Smooth muscle cell (in vitro differentiated cells): ENCODE data around the gene VWA5B2. TPM values are rescaled to one million over a fixed set of nuclear protein-coding genes. Genes with fewer than 3 reads are reported as not detected.

ENCODE experiments used
- DNase-seq: peaks from one replicate; lab custom pipeline; 2025; ENCODE audit not compliant: unreplicated experiment; lab: John Stamatoyannopoulos, UW
- H2AFZ ChIP-seq: fragments of 200-600 bp; sonication (generic); 2 replicates; pipeline ENCODE4 v1.6.0; 2016; ENCODE audit warnings: antibody characterized with exemption, low read depth, mild to moderate bottlenecking
- H3F3A ChIP-seq: fragments of 200-600 bp; sonication (generic); 2 replicates; pipeline ENCODE4 v1.6.0; 2017; ENCODE audit warnings: antibody characterized with exemption, low read depth
- H3K27ac ChIP-seq: fragments of 200-600 bp; sonication (generic); 2 replicates; pipeline ENCODE4 v1.5.1; 2016; ENCODE audit warnings: low read depth, mild to moderate bottlenecking
- H3K27me3 ChIP-seq: fragments of 200-600 bp; sonication (generic); 2 replicates; pipeline ENCODE4 v1.6.1; 2016; ENCODE audit warnings: low read depth, mild to moderate bottlenecking
- H3K36me3 ChIP-seq: fragments of 200-600 bp; sonication (generic); 2 replicates; pipeline ENCODE4 v1.5.1; 2016; ENCODE audit warnings: low read depth
- H3K4me1 ChIP-seq: fragments of 200-600 bp; sonication (generic); 2 replicates; pipeline ENCODE4 v1.5.1; 2016; ENCODE audit warnings: low read depth
- H3K4me2 ChIP-seq: fragments of 200-600 bp; sonication (generic); 2 replicates; pipeline ENCODE4 v1.6.0; 2016; ENCODE audit warnings: mild to moderate bottlenecking
- H3K4me3 ChIP-seq: fragments of 200-600 bp; sonication (generic); 2 replicates; pipeline ENCODE4 v1.5.1; 2016; ENCODE audit warnings: mild to moderate bottlenecking
- H3K79me2 ChIP-seq: fragments of 200-600 bp; sonication (generic); 2 replicates; pipeline ENCODE4 v1.6.0; 2016; ENCODE audit warnings: low read depth, mild to moderate bottlenecking
- H3K9ac ChIP-seq: fragments of 200-600 bp; sonication (generic); 2 replicates; pipeline ENCODE4 v1.6.0; 2016; ENCODE audit warnings: low read depth
- H3K9me3 ChIP-seq: fragments of 200-600 bp; sonication (generic); replicated peaks from 2 replicates; pipeline ENCODE4 v1.5.1; 2016; ENCODE audit warnings: low read depth
- H4K20me1 ChIP-seq: fragments of 200-600 bp; sonication (generic); 2 replicates; pipeline ENCODE4 v1.6.0; 2016; ENCODE audit warnings: low read depth
- CTCF ChIP-seq: fragments of 200-600 bp; sonication (generic); IDR thresholded peaks from 2 replicates; pipeline ENCODE4 v1.5.1; 2017; ENCODE audit warnings: borderline replicate concordance, mild to moderate bottlenecking, antibody characterized with exemption; ENCODE audit not compliant: insufficient read depth, poor library complexity, severe bottlenecking
- WGBS: methylation state at CpG from one replicate; pipeline ENCODE4 v1.1.7; 2016; ENCODE audit warnings: low lambda C conversion rate; 5-methylcytosine and 5-hydroxymethylcytosine counted together
- polyA plus RNA-seq: library from polyadenylated mRNA; unstranded; fragments of >200 nt; fragmentation: Nextera tagmentation; extraction: Ambion mirVana; gene quantifications from 2 replicates; pipeline ENCODE4 v1.2.1, GENCODE V29; 2016
- total RNA-seq: library from RNA; depleted of rRNA; stranded (reverse); fragments of >200 nt; gene quantifications from 2 replicates; pipeline ENCODE4 v1.2.3, GENCODE V29; 2014

Gene VWA5B2
- total and polyA plus RNA-seq, 2 experiments from 2014 or later = not detected

GRCh38 chr3:184258926-184259325, 29.5 kb downstream of the VWA5B2 start:
- H3K36me3 ChIP-seq = no peaks in the 10 kb centered on the region
- no peak for DNase-seq

GRCh38 chr3:184259396-184259877, 30.1 kb downstream of the VWA5B2 start:
- H3K27ac ChIP-seq = no peak overlapping the region
- H3K4me1 ChIP-seq = peaks cover 18% of the 10 kb centered on the region
- TF ChIP-seq CTCF = no peak
- peaks cover 6% of the 10 kb centered on the region for H3F3A ChIP-seq
- H3K27me3 ChIP-seq = peaks cover 52% of the 10 kb centered on the region
- no peaks in the 10 kb centered on the region for H3K36me3 ChIP-seq
- H3K4me3 ChIP-seq = peak overlapping the region; percentile 18
- H3K9me3 ChIP-seq = no peaks in the 10 kb centered on the region
- H3K9ac ChIP-seq = no peak overlapping the region
- H4K20me1 ChIP-seq = peaks cover 21% of the 10 kb centered on the region
- no peak overlapping the region for H2AFZ ChIP-seq
- no peak for DNase-seq
- WGBS = 22% methylated on average over 26 of the region's 28 CpGs
- H3K79me2 ChIP-seq = no peaks in the 10 kb centered on the region
- peak overlapping the region; percentile 81 for H3K4me2 ChIP-seq

More at GRCh38 chr3:184258926-184259325, 29.5 kb downstream of the VWA5B2 start:
- Histone ChIP-seq H3K4me2 (no peak overlapping the region), H3K27ac (no peak overlapping the region), H3K9ac (no peak overlapping the region), H3K9me3 (no peaks in the 10 kb centered on the region), H3K4me3 (no peak overlapping the region), H2AFZ (no peak overlapping the region), H3K79me2 (no peaks in the 10 kb centered on the region), H3K4me1 (peaks cover 18% of the 10 kb centered on the region), H3F3A (peaks cover 6% of the 10 kb centered on the region), H4K20me1 (peaks cover 23% of the 10 kb centered on the region), H3K27me3 (peaks cover 49% of the 10 kb centered on the region)
- WGBS = 85% methylated on average over 5 of the region's 5 CpGs
- no peak for TF ChIP-seq CTCF

GRCh38 chr3:184259878-184260723, 30.7 kb downstream of the VWA5B2 start:
- Histone ChIP-seq H3K9me3 (no peaks in the 10 kb centered on the region), H3K79me2 (no peaks in the 10 kb centered on the region), H3F3A (peaks cover 6% of the 10 kb centered on the region), H3K4me3 (peak overlapping the region; percentile 54), H3K27me3 (peaks cover 59% of the 10 kb centered on the region), H3K36me3 (no peaks in the 10 kb centered on the region), H3K4me2 (peak overlapping the region; percentile 92), H3K4me1 (peaks cover 18% of the 10 kb centered on the region), H2AFZ (no peak overlapping the region), H3K27ac (no peak overlapping the region), H3K9ac (no peak overlapping the region), H4K20me1 (peaks cover 21% of the 10 kb centered on the region)
- no peak for DNase-seq
- 1% methylated on average over 47 of the region's 91 CpGs for WGBS
- no peak for TF ChIP-seq CTCF
